Globus pallidus (tissue), 1 donor: ENCODE results near the gene FZD4.
A peak's percentile ranks its signal among the peaks of the same experiment; 100 is the strongest.
"Not testable (repeated sequence)": the region's sequence is repeated elsewhere in the genome, so short reads cannot be mapped to it uniquely, and the experiment has no call there.

ENCODE experiments used
- DNase-seq: peaks from one replicate; pipeline ENCODE4 v3.0.0-alpha.2; 2015; ENCODE audit warnings: low spot score

FZD4 gene

GRCh38 chr11:86972734-86973133, 17.5 kb upstream of the FZD4 start:
- DNase-seq, result no peak

DNA sequence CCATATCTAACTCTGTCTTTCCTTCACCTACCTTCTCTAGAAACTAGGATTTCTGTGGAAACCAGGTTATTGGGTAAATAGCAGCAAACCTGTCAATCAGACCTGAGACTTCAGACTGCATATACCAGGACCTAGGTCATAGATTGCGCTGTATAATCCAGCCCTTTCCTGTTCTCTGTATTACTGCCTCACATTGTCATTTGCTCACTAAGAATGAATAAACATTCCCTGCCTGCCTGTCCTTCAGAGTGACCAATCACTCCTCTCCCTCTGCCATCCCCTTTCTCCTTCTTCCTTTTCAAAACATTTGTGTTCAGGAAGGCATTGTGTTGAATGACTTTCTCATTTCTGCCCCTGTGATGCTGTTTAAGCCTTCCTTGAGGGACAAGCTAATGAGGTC, 14.1 kb upstream of the FZD4 start:
- no peak for DNase-seq

DNA sequence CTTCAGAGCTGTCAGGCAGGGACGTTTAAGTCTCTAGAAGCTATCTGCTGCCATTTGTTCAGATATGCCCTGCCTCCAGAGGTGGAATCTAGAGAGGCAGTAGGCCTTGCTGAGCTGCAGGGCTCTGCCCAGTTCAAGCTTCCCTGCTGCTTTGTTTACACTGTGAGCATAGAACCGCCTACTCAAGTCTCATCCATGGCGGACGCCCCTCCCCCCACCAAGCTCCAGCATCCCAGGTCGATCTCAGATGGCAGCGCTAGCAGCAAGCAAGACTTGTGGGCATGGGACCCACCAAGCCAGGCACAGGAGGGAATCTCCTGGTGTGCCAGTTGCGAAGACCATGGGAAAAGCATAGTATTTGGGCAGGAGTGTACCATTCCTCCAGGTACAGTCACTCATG, 12.4 kb upstream of the FZD4 start:
- DNase-seq, result not testable (repeated sequence)

DNA sequence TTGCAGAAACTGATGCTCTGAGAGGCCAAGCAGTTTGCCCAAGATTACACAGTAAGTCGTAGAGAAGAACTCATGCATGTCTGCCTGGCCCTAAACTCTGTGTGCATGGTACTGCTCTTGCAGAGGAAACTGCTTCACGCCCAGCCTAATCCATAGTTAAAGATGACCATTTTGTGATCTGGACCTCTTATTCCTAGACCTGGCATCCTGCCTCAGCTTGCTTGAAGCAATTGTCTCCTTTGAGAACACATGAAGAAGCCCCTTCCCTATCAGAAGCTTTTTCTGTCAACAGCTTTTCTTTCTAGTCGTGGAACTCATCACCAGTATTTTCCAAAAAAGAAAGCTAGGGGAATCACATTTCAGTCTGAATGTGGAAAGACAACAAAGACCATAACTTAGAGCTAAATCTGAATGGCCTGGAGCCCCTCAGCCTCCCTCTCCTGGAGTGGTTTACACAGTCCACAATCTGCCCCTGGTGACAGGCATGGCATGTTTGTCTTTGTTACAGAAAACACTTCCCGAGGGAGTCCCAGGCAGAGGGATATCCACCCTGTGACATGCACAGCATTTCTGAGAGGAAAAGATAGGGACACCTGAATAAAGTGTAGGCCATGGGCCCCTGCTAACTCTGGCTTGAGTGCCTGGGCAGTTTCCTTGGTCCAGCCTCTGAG, 2.9 kb upstream of the FZD4 start:
- no peak for DNase-seq

DNA sequence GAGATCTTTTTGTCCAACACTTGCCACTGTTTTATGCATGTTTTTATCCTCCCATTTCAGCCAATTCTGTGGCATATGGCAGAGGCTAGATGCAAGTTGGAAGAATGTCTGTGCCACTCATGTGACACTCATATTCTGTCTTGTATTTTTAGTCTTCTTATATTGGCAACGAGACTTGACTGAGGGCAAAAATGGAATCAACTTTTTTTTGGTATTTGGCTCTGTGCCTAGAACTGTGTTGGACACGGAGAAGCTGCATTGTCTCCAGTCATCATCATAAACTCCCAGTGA, 1.7 kb upstream of the FZD4 start:
- no peak for DNase-seq

DNA sequence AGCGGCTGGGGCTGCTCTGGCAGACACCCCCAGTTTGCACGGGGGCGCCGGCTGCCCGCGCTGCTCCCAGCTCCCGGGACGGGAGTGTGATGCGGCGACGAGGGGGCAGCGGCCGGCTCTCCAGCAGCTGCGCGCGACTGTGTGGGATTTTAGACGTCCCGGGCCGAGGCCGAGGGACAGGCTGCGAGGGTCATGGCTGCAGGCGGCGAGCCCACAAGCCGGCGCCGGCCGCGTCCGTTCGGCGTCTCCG, 159 bp downstream of the FZD4 start:
- no peak for DNase-seq

- no peak for DNase-seq
Observed at GRCh38 chr11:86954269-86955110, 705 bp downstream of the FZD4 start.

DNA sequence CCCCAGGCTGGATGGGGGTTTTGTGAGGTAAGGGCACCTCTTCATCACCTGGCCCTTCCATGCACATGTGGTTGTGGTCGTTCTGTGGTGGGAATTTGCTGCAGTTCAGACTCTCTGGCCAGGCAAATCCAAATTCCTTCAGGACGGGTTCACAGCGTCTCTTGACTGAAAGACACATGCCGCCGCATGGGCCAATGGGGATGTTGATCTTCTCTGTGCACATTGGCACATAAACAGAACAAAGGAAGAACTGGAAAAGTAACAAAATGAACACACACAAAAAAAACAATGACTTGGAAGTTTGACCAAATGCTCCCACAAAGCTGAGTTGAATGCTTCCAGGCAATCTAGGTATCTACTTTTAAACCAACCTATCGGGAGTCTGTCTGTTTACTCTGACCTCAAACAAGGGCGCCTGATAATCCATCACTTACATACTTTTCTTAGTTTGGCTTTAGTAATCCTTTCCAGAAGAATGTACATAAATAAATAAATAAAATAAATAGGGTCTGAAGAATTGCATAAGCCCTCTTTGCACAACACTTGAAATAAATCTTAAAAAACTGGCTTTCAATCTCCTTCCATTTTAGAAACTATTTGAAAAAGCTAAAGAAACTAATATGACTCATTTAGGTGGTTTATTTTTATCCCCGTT, 2.8 kb downstream of the FZD4 start:
- DNase-seq, result no peak

DNA sequence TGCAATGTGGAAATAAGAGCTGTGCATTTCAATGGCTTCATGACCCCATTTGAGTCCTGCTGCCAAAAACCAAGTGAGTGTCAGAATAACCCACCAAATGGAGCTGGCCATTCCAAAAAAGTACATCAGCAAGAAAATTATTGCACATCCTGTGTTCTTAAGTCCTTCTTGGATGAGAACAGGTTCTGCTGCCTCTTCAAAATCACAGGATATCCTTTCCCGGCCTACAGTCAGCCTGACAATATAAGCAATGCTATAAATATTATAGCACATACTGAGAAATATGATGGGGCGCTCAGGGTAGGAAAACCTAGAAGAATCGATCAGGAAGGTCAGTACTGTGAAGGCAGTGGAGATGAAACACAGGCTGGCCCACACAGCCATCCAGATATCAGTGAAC, 3.5 kb downstream of the FZD4 start:
- DNase-seq, result no peak

- no peak for DNase-seq
Observed at GRCh38 chr11:86950661-86950995, 4.6 kb downstream of the FZD4 start.

DNA sequence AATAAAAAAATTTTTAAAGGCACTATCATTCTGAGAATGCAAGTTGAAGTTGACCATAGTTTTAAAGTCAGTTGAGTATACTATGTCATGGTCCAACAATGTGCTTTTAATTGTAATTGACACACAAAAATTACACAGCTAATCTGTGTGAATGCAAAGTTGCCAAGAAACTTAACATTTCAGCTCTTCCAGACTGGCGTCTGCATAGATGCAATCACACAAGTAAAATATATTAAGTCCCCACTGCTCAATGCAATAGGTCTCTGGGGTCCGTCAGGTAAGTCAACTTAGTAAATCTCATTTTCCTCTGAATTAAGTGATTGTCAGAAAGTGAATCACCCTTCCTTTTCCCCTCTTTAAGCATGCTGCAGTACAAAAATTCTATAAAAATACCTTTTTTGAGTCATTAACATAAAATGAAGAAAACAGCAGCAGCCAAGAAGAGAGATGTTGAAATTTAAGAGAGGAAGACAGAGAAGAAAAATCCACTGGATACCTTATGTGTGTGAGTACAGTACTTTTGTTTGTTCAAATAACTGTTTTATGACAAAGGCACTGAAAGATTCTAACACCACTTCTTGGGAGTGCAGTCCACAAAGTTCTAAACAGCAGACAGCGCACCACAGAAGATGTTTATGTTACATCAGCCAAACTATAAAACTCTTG, 5.1 kb downstream of the FZD4 start:
- DNase-seq, result no peak

- no peak for DNase-seq
Observed at GRCh38 chr11:86948733-86949132, 6.5 kb downstream of the FZD4 start.

DNA sequence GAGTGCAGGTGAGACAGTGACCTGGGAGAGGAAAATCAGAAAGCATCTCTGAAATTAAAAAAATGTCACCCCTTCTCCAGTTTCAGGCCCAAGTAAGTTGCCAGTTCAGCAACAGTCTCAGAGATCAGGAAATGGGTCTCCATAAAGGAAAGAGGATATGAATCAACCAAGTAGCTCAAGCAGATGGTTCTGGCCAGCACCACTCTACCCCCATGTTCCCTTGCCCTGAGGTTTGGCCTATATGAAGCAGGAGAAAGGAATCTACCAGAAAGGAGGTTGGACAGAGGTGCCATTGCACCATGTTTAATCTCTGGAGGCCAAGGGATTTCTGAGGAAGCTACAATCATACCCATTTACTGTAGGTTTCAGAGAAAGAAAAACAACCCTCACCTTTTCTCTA, 7.7 kb downstream of the FZD4 start:
- DNase-seq, result no peak

DNA sequence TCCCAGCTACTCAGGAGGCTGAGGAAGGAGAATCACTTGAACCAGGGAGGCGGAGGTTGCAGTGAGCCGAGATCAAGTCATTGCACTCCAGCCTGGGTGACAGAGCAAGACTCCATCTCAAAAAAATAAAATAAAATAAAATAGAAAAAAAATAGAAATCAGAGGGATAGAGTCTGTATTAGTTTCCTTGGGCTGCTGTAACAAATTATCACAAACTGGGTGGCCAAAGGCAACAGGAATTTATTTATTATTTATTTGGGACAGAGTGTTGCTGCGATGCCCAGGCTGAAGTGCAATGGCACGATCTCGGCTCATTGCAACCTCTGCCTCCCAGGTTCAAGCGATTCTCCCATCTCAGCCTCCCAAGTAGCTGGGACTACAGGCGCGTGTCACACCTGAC, 11.7 kb downstream of the FZD4 start:
- not testable (repeated sequence) for DNase-seq

DNA sequence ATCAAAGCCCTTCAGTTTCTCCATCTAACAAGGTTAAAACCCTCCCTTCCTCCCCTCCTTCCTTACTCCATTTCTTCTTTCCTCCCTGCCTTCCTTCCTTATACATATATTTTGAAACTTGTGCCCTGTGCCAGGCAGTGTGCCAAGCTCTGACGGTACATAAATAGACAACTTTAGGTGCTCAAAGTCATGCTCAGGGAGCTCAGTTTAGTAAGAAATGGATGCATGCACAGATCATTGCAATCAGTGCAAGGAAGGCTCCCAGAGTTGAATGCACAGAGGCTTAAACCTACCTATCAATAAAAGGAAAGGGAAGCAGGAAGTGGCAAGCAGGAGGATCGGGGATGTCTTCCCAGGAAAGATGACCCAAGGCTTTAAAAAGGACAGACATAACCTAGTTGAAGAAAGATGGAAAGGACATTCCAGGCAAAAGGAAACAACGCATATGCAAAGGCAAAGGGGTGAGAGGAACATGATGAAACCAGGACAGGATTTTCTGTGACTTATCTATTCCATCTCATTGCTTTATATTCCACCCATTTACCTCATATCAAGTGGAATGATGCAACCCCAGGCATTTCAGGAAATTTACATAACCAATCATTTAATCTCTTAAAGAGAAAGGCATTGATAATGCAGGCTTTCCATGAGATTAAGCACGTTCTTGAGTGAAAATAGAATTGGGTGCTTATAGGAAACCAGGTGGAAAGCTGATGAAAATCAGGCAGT, 13.2 kb downstream of the FZD4 start:
- DNase-seq, result no peak

DNA sequence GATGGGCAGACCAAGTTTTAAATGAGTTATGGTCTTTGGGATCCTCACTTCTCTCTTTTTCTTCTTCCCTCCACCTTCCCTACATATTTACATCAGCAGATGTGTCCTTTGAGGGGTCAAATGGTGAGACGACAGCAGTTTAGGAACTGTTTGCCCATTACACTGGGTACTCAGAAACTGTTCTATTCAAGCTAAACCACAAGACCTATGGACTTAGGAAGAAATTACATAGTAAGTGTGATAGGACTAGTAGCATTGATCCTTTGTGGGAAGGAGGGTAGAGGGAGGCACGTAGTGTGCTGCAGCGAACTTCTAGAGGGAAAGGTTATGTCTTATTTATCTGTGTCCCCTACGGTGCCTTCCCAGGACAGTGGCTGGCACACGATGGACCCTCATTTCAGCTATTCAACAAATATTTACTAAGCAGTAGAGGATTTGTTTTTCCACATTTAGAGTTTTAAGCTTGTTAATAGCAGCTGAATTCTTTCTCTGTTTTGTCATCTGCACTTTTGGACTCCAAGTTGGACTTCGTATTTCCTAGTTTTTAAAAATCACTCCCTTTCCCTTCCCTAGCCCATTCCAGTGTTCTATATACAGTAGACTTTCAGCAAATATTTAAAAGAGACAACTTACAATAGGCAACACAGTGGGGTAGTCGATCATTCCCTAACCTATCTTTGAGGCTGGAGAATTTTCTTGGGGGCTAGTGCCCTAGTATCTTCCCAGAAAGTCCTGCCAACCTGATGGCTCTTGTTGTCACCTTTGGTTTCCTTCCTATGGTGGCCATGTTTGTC, 13.9 kb downstream of the FZD4 start:
- no peak for DNase-seq

DNA sequence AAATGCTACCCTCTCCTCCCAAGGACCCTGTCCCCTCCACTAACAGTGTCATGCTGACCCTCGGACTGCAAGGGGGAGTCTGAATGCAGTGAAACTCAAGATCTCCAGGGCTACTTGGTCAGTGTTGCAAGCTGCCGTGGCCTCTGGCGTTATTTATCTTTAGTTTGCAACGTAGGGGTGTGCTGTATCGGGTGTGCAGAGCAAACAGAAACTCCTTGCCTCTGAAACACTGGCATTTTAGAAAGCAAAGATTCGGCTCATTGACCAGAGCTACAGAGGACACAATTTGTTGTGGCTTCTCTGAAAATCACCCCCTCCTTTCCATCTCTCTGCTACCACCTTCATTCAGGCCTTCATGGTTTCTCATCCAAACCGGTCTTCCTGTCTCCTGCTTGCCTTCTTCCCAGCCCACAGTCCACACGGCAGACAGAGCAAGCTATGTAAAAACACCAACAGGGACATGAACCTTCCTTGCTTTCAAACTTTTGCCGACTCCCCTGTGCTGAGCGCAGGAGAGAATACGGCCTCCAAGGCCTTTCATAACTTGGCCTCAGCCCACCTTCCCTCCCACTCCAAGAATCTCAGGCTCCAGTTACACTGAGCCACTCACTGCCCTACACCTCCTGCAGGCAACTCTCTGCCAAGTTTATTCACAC, 14.9 kb downstream of the FZD4 start:
- DNase-seq, result no peak

DNA sequence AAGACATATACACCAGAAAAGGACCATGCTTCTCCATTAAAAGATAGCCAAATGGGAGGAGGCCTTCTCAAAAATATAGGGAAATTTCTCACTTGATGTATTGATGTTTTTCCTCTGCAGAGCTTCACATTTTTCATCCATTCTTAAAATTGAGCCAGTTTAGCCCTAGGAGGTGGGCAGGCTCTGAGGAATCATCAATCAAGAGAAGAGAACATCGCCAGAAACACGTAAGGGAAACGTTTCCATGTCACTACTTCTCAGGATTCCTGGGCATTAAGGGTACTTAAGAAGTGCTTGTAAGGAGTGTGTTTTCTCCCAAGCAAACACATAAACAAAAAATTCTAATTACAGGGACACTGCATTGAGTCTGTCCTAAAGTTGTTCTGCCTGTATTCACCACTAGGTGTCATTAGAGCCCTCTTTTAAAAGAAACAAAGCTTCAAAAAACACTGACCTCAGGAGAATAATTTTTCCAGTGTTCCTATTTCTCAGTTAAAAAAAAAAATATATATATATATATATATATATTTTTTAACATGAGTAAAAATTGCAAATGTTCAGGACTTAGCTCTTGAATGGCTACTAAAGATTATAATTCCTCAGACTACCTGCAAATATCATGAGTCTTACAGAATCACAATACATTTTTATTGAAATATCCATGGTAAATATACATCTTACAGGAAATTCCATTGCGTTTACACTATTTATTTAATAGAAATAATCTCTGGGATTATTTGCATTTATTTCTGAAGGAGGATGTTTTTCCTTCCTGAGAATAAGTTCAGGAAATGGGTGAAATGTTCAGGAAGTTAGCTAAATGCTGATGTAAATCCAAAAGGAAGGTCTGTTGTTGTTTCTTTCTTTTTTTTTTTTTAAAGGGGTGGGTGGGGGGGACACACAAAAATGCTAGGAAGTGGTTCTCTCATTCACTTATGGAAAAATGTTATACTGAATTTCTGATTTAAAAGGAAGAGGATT, 16.0 kb downstream of the FZD4 start:
- peak; percentile 59 for DNase-seq

GRCh38 chr11:86938203-86938899, 16.8 kb downstream of the FZD4 start:
- no peak for DNase-seq
